HG03039 (cell line): ENCODE data around the gene XPR1.

Experiments
- ATAC-seq: cut with Tn5 transposase; IDR thresholded peaks from one replicate; pipeline ENCODE4 v1.9.1; 2021; ENCODE audit warnings: mild to moderate bottlenecking, moderate library complexity; ENCODE audit not compliant: unreplicated experiment

The XPR1 gene

DNA sequence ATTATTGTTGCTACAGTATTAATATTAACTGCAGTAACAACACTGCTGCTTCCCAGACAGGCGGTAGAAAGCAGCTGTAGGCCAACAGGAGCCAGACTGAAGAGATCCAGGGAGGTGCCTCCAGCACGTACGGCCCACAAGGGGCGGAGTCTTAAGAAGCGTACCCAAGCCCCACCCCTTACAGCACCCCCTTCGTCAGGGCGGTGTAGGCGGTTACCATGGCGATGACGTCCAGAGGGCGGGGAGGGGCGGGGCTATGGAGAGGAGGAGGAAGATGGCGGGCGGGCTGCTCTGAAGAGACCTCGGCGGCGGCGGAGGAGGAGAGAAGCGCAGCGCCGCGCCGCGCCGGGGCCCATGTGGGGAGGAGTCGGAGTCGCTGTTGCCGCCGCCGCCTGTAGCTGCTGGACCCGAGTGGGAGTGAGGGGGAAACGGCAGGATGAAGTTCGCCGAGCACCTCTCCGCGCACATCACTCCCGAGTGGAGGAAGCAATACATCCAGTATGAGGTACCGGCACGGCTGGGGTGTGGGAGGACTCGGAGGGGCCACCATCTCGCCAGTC, at the start of gene XPR1:
Gene XPR1 (plus strand): TSS at position 257 of the 560 bp plus-strand sequence. CDS start 180 bp downstream, at position 437.
- ATAC-seq, result peak; percentile 98

- ATAC-seq, result no peak
Observed at GRCh38 chr1:180584869-180585268, 47.0 kb upstream of the XPR1 start.

DNA sequence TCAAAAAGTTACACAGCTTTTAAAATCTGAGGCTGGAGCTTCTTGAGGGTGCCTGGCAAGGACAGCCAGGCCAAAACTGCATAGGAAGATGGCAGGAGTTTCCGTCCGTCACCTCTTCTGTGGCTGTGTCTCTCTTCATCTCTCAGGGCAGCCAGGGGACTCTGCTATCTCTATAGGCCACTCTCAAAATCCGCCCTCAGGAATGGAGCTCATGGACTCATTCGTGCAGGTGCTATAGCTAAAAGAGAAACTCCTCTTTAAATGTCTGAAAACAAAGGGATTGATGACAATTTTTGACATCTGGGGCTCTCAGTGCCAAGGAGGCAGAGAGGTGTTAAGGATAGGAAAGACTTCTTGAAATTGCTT, 45.8 kb upstream of the XPR1 start:
- no peak for ATAC-seq

GRCh38 chr1:180586671-180587155, 45.1 kb upstream of the XPR1 start:
- no peak for ATAC-seq

- ATAC-seq, result no peak
Observed at GRCh38 chr1:180588121-180588520, 43.7 kb upstream of the XPR1 start.

- ATAC-seq, result no peak
Observed at GRCh38 chr1:180590889-180591288, 40.9 kb upstream of the XPR1 start.

DNA sequence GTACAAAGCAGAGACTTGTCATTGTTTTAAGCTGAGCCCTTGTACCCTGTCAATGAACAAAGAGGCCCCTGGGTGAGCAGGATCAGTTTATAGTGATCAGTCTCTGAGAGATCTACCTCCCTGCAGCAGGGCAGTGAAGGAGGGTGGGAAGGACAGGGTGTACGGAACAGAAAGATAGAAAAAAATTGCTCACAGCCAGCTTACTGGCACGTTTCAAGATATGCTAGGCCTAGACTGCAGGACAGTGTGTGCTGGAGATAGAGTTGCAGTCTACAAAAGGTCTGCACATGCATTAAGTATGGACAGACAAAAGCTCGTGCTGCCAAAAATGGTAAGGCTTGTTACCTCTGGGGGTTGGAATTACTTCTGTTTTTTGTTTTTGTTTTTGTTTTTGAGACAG, 38.4 kb upstream of the XPR1 start:
- ATAC-seq, result no peak

- ATAC-seq, result no peak
Observed at GRCh38 chr1:180594723-180595122, 37.1 kb upstream of the XPR1 start.

DNA sequence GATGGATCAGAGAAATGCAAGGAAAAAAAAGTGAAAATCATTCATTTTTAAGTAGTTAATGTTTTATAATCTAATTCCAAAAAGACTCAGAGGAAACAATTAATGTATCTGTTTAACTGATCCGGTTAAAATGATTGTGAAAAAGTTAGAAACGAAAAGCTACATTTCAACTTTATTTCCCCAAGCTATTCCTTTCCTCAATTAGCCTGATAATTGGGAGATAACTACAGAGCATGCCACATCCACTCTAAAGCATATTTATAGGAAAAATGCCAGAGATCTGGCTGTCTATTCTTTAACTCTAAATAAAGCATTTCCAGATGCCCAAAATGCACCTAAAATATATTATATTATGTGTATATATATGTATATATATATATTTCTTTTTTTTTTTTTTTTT, 35.9 kb upstream of the XPR1 start:
- no peak for ATAC-seq

- no peak for ATAC-seq
Observed at GRCh38 chr1:180597520-180597919, 34.3 kb upstream of the XPR1 start.

DNA sequence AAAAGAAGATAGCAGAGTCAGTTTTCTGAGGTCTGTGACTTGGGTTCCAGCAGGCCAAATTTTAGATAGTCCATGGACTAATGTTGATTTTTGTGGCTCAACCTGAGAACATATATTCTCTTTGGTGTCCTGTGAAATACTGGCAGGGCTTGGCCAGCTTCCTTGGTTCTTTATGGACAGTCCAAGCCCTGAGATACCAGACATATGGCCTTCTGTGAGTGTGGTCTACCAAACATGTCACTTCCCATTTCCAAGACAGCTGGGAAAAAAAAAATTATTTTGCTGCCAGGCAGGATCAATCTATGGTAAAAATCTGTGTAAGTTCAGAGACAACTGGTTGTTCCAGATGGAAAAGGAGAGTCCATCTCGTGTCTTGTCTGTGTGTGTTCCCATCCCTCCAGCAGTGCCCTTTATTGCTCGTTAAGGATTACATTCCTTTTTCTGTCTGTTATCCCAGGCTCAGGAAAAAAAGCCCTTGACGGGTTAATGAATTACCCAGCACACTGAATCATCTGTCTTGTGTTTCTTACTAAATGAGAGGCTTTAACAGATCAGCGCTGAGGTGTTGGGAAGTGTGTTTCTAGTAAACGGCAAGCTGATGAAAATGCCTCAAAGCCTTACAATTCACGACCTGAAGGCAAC, 33.4 kb upstream of the XPR1 start:
- no peak for ATAC-seq

GRCh38 chr1:180600343-180600742, 31.5 kb upstream of the XPR1 start:
- ATAC-seq, result no peak

- ATAC-seq, result no peak
Observed at GRCh38 chr1:180601512-180601911, 30.3 kb upstream of the XPR1 start.

DNA sequence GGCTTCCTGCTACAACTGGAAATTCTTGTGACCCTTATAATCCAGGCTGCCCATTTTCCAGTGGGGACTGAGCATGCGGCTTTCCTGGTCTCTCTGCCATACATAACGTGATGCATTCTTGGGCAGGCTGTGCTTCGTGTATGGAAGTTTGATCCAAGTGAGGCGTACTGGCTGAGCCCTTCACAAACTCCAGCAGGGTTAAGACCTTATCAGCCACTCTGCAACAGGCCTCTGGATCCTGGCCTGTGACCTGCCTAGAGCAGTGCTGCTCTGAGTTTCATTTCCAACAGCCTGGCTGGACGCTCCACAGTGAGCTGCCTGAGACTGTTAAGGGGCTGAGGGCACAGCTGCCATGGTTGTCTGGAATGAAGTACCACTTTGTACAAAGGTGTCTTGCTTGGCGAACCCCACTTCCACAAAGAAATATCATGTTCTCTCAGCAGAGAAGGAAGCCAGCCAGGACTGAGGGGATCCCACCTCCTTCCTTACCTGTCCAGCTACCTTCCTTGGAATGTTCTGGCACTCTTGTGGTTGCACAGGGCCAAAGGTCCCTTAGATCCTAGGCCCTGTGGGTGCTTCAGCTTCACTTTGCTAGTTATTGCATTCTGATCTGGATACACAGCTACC, 28.5 kb upstream of the XPR1 start:
- ATAC-seq, result no peak

GRCh38 chr1:180603850-180604226, 28.0 kb upstream of the XPR1 start:
- ATAC-seq, result no peak

DNA sequence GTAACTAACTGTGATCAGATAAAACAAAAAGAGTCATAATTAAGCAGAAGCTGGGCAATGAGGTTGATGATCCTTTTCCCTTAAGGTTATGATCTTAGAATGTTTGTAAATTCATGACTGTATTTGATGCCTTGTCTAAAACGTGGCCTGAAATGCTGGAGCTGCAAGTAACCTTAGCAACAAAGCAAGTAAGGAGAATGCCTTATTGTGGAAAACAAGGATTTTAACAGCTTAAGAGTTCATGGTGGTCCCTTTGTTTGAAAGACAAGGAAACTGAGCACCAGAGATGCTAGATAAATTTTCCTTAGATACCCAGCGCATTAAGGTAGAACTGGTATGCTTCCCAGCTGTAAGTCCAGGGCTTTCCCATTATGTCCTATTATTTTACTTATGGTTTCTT, 25.7 kb upstream of the XPR1 start:
- ATAC-seq, result no peak

DNA sequence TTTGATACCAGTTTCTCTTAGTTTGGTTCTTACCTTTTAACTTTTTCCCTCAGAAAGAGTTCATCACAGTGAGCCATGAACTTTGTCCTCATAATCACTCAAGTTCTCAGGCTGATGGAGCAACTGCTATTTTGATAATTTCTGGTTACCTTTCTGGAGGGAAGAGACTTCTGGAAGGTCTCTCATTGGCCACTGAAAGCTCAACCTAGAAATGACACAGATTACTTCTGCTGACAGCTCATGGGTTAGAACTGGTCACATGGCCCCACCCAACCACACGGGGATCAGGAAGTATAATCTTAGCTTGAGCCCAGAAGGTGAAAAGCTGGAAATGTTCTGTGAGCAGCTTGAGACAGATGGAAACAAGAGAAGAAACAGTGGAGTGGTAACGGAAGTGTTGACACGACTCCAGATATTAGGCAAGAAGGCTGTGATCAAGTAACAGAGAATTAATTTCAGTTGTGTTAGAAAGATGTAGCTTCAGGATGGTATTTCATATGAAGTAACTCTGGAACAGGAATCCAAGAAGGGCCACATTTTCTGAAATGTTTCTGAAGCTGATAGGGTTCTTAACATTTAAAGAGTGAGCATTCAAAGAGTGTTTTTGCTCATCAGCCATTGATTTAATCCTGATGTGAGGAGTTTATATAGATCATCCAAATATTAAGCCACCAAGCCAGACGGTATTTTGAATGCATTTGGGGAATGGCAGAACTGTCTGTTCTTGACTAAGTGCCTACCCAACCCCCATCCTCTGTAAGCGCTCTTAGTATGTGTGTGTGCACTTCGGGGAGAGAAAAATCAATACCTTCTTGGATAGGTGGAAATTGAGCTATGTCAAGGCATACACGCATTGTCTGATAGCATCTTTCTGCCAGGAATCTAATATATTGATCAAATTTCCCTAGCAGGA, 21.9 kb upstream of the XPR1 start:
- ATAC-seq, result no peak

- ATAC-seq, result no peak
Observed at GRCh38 chr1:180610556-180611015, 21.2 kb upstream of the XPR1 start.

DNA sequence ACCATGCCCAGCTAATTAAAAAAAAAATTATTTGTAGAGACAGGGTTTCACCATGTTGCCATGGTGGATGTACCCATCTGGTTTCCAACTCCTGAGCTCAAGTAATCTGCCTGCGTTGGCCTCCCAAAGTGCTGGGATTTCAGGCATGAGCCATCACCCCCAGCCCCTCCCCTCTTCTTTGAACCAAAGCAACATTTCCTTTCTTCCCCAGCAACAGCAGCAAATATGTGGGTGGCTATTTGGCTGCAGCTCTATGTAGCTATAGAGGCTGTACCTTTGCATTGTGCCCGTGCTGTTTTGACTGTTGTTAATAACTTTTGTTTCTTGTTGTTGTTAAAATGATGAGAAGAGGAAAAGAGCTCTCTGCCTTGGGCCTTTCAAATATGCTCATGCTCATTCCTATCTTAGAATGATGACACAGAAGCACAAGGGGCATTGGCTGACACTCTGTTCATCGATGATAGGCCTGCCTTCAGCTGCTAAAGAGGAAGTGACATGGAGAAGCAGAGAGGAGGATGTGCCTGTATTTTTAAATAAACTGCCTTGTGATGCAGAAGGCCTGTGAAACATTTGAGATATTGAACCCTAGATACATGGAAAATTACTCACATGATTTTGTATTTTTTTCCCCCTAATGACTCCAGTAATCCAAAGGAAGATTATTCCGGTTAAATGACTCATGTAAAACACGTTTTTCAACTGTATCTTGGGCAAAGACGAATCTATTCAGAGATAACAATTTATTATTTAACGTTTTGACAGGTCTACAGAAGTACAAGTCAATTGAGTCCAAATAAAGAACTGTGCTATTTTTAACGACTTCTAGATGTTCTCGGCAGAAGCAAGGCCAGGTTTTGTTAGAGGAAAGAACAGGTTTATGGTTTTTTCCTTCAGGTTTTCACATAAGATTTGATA, 20.5 kb upstream of the XPR1 start:
- no peak for ATAC-seq

- no peak for ATAC-seq
Observed at GRCh38 chr1:180612632-180613031, 19.2 kb upstream of the XPR1 start.
